Measurements from ENCODE around the gene PAIP2.
"Not testable (repeated sequence)": the region's sequence is repeated elsewhere in the genome, so short reads cannot be mapped to it uniquely, and the experiment has no call there.

PAIP2 gene

DNA sequence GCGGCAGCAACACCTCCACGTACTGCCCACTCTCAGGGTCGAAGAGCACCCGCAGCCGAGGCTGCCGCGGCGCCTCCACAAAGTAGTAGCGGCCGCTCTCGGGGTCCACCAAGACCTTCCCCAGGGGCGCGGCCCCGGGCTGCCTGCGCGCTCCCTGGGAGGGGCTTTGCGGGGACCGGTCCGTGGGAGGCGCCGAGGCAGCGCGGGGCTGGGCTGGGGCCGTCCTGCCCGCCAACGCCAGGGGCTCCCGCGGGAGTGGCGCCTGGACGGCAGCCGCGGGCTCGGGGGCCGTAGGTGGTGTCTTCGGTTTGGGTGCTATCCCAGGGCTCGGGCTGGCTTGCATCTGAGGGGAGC, 50.6 kb downstream of the PAIP2 start:
- DNase-seq (ENCODE audit: low spot score), result no peak

DNA sequence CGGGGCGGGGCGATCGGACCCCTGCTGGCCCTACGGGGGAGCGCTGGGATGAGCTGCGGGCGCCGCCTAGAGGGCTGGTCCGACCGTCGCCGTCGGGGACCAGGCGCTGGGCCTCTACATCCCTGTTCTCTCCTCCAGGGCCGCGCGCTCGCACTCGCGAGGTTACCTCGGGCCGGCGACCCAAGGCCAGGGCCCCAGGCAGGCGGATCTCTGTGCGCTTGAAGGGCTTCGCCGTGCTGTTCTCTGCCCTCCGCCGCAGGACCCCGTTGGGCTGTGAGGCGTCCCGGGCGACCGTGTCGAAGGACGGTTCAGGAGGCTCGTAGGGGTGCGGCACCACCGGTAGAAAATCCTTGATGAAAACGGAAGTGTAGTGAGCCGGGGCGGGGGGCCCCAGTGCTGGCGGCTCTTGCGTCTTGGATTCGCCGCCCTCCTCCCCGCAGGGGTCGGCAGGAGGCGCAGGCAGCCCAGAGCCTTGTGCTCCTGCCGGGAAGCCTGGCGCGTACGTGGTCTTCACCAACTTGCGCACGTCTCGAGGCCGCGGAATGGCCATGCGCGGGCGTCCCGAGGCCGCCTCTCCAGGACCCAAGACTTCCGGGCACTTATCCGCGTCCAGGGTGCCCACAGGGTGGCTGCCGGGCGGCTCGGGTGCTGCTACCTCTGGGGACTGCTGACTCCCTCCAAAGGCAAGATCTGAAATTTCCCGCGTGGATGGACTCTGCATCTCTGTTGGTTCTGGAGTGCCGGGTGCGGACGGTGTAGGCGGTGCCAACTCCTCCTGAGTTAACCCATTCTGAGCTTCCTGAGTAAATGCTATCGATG, 51.2 kb downstream of the PAIP2 start:
- no peak for DNase-seq (ENCODE audit: low spot score)

DNA sequence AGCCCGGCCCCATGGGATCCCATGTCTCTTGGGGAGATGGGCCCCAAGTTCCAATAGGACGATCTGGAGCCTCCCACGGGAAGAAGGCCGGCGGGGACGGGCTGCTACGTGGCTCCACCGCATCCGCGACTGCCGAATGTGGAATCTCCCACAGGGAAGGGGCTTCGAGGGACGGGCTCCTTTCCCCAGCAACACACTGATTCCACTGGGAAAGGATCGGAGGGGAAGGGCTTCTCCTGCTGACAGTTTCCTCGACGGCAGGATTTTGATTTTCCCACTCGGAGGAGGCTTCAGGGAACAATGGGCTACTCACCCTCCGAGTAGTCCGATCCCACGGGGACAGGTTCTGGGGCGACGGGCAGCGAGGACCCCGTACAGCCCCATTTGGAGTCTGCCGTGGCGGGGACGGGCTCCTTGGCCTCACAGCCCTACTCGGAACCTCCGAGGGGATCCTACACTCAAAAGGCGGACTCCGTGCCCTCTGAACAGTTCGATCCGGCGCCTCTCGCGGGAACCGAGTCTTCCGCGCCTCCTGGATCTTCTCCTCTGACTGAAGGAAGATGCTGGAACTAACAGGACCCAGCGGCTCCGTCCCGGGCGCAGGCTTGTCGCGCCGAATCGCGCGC, 52.0 kb downstream of the PAIP2 start:
- DNase-seq (ENCODE audit: low spot score), result no peak

DNA sequence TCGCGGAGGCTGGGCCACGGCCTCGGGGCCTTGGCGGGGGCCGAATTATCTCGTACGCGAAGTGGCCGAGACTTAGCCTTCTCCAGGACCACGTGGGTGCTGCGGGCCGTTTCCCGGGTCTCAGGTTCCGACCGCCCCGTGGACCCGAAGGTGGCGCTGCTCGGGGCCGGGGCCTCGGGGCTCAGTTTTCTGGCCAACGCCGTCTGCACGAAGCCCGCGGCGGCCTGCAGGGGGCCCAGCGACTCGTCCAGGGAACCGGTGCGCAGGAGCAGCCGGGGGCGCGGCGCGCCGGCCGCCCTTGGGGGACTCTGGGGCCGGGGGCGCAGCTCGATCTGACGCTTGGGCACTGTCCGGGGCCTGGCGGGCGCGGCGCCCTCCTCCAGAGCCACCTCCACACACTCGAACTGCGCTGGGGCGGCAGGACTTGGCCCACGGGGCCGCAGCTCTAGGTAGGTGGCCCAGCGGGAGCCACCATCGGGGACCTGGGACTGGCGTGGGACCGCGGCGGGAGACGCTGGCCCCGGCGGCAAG, 52.5 kb downstream of the PAIP2 start:
- no peak for DNase-seq (ENCODE audit: low spot score)

DNA sequence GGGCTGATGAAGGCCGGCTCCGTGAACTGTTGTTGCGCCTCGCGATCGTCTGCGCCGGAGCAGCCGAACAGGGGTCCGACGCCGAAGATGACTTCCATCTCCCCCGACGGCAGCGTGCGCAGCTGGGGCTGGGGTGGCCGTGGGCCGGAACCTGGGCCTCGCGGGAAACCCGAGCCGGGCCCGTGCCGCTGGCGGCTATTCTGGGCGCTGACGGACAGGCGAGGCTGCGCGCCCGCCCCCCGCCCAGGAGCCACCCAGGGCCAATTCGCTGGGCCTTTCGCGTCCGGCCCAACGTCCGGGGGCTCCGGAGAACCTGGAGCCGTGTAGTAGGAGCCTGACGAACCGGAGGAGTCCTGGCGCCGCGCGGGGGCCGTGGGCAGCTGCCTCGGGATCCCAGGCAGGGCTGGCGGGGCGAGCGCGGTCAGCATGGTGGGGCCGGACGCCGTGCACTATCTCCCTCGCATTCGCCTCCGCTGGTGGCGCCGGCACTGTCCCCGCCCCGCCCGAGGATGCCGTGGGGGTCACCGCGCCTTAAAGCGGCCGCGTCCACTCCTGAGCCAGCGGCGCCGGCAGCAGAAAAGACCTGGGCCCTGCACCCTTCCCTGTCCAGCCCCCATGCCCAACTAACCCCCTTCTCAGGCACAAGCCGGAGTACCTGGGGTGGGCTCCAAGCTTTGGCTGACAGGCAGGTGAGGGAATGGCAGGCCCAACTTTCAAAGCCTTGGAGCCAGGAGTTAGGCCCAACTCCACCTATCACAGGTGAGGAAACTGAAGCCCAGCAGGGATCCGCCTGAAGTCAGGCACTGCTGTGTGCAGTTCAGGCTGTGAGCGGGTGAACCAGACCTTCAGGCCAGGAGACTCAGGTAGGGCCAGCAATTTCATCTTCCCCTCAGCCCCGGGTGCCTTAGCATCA, 53.3 kb downstream of the PAIP2 start, which contains the start of gene PROB1:
Gene PROB1 (minus strand): TSS at position 451 of the 913 bp plus-strand sequence. CDS start 23 bp downstream, at position 428.
- no peak for DNase-seq (ENCODE audit: low spot score)

DNA sequence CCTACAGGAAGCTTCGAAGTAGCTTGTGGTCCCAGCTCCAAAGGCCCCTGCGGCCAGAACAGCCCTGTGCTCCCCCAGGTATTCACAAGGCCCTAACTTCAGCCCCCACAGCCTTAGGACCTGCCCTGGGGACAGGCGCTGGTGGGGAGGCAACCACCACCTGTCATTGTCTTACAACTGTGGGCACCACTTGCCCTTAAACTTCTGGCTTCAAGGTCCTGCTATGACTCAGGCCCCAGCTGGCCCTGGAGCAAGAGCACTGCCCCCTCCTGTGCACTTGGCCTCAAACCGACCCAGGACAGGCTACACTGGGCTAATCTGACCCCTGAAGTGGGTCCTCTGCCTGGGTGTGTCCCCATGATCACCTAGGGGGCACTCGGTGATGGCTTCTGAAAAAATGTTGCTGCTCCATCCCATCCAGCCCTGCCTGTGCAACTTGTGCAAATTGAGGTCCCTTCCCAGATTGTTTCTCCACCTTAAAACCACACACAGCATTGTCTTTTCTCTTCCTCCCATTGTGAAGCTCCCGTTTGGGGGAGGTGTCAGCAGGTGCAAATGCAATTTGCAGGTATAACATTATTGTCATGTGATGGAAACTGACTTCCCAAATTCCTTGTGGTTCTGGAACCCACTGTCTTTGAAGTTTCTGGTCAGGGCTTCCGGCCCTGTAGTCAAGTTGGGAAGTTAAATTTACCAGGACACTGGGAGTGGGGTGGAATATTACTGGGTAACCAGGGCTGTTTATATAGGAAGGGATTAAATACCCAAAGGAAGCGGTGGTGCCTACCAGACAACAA, 54.4 kb downstream of the PAIP2 start:
- DNase-seq (ENCODE audit: low spot score), result no peak

DNA sequence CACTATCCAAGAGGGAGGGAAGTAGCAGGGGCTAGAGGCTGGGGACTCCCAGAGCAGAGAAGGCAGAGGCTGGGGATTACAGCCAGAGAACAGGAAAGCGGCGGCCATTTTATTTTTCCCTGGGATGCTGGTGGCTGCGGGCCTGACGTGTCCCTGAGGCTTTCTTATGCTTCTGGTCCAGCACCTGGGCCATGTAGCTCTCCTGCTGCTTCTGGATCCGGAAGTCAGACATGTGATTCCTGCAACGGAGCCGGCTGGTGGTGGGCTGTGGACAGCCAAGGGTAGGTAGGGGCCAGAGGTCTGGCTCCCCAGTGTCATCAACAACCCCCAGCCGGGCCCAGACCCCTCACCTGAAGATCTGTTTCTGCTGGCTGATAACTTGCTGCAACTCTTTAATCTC, 55.0 kb downstream of the PAIP2 start:
- no peak for DNase-seq (ENCODE audit: low spot score)

DNA sequence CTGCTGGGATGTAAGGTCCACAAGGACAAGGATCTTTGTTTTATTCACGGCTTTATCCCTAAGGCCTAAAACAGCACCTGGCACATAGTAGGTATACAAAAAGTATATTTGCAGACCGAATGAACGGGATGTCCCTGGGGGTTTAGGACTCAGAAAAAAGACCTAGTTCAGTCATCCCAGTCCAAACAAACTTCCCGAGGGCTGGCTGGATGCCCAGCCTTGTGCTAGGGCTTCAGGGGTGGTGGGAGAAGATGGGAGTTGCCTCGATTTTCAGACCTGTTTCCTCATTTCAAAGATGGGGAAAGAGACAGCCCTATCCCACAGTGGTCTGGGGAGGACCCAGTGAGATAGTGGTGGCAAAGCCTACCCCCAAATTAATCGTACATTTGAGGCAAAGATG, 56.3 kb downstream of the PAIP2 start:
- no peak for DNase-seq (ENCODE audit: low spot score)

DNA sequence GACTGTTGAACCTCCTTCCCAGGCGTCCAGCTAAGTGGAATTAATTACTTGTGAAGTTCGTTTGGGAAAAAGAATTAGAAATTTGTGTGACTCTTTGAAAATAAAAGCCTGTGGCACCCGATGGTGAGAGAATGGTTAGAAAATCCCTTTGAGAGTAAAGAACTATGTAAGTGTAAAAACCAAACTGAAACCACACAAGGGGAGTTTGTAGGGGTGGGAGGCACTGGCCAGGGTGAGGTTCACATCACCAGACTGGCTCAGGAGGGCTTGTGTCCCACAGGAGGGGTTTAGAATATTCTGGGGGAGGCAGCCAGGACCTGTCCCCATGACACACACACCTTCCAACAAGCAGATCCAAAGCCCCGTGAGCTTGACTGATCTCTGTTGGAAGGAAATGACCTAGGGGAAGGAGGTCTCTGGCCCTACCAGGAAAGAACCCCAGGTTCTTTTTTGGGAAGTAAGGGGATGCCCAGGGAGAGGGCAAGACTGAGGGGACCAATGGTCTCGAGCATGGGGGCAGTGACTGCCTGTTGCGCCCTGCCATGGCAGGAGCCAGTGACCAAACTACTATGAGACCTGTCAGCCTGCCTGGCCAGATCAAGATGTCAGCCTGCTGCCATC, 58.0 kb downstream of the PAIP2 start:
- no peak for DNase-seq (ENCODE audit: low spot score)

DNA sequence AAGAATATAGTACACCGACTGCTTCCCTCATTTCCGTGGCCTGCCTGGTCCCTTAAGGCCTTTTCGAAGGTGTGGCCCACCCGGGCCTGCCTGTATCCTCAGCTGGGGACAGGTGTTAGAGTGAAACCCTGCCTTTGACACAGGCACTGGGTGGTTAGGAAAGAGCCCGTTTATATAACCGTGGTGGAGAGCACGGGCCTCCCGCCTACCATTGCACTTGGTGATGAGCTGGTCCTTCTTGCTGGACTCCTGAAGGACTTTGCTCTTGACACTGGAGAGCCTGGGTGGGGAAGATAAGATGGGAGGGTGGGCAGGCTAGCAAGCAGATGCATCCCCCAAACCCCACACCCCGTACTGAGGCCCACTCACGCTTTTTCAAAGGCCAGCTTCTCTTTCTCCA, 59.9 kb downstream of the PAIP2 start:
- no peak for DNase-seq (ENCODE audit: low spot score)

DNA sequence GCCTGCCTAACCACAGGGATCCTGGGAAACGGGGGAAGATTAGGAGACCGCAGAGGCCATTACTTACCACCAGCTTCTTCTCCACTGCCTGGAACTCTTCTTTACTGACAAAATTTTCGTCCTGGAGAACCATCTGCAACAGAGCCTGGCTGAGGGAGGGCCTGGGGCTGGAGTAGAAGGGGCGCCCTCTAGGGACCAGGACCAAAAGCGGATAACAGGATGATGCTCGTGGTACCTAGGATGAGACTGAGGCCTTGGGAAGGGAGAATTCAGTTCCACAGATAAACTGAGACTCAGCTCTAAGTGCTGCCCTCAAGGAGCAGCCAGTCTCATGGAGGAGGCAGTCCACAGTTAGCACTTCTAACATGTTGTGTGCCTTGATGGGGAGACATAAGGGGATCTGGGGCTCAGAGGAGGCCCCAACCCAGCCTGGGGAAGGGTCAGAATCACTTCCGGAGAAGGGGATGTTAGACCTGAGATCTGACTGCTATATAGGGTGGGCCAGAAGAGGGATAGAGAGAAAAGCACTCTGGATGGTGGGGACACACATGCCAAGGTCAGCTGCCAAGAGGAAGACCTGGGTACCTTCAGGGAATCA, 61.0 kb downstream of the PAIP2 start:
- no peak for DNase-seq (ENCODE audit: low spot score)

DNA sequence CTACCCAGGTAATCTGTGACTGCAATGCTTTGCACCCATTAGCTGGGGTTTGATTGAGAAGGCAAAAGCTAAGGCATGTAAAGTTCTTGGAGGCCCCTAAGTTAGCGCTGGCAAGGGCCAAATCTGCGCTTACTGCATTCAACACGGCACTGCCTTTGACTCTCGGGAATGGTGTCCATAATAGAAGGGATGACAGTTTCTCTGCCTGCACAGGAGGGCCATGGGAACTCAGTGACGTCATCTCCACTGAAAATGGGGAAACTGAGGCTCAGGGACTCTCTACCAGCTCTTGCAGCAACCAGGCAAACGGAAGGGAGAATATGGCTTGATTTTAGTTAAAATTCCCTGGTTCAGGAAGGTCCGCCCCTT, 61.7 kb downstream of the PAIP2 start:
- DNase-seq (ENCODE audit: low spot score), result no peak

DNA sequence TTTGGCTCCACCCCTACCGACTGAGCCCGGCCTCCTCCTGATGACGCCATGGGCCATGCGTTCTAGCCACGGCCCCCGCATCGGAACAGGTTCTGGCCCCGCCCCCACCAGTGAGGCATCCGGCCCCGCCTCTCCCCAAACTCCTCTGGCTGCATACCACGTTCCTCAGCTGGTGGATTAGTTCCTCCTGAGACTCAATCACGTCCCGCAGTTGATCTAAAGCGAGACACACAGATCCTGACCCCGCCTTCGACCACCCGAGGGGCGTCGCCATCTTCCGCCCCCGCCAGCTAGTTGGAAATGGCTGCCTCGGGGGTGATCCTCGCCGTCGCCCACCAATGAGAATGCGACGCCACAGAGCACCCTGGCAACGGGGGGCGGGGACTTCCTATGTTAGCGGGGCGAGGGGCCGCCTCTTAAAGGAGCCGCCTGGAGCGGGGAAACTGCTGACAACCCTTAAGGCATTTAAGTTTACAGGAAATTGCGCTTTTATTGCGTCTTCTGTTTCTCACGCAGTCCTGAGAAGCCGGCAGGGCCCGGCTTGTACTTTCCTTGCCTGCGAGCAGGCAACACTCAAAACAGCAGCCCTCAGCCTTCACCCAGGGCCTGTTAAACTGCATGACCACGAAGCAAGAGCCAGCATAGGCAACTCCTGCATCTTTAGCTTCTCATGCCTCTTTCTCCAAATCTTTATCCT, 62.3 kb downstream of the PAIP2 start, which contains the start of gene SPATA24:
Gene SPATA24 (minus strand): TSS at position 303 of the 697 bp plus-strand sequence. CDS start 29 bp downstream, at position 274.
- DNase-seq (ENCODE audit: low spot score), result peak; percentile 98

DNA sequence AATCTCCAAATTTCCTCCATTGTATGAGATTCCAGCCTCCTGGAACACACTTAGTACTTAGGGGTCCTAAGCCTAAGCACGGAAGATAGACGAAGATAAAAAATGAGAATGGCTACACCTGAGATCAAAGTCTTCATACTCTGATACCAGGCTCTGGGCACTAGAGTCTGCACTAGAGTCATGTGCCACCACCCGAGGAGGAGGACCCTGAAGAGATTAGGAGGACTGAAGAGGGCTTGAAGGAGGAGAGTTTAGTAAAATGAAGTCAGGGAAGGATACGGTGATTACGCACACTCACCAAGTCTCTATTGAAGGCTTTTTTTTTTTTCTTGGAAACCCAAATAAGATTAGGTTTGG, 62.8 kb downstream of the PAIP2 start:
- no peak for DNase-seq (ENCODE audit: low spot score)

DNA sequence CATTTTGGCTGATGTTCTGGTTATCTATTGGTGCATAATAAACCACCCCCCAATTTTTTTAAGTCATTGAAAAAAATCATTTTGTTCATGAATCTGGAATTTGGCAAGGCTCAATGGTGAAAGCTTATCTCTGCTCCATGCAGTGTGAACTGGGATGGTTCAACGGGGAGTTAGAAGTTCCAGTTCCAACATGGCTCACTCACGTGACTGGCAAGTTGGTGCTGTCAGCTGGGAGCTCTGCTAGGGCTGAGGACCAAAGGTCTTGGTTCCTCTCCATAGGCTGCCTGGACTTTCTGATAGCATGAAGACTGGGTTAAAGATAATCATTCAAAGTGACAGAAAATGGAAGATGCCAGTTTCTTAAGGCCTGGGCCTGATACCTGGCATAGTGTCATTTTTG, 65.3 kb downstream of the PAIP2 start:
- DNase-seq (ENCODE audit: low spot score), result no peak

DNA sequence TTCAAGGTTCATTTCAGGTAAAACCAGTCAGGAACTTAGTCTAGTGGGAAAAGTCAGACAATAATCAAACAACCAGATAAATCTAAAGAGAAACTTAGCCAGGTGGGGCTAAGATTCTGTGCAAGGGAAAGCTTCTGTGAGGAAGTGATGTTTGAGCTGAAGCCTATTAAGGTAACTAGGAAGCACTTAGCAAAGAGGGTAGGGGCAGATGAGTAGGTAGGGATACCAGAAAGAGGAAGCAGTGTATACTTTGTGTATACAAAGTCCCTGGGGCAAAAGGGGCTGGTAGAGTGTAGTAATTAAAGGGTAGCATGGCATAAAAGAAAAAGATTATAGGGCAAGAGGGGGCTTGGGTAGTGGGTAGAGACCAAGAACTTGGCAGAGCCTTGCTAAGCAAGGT, 65.9 kb downstream of the PAIP2 start:
- no peak for DNase-seq (ENCODE audit: low spot score)

DNA sequence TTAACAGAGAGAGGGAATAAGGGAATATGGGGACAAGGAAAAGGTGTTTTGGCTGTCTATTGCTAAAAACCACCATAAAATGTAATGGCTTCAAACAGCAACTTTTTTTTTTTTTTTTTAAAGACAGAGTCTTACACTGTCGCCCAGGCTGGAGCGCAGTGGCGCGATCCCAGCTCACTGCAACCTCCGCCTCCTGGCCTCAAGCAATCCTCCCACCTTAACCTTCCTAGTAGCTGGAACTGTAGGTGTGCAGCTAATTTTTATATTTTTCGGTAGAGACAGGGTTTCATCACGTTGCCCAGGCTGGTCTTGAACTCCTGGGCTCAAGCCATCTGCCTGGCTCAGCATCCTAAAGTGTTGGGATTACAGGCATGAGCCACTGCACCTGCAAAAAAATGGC, 66.5 kb downstream of the PAIP2 start:
- DNase-seq (ENCODE audit: low spot score), result no peak

DNA sequence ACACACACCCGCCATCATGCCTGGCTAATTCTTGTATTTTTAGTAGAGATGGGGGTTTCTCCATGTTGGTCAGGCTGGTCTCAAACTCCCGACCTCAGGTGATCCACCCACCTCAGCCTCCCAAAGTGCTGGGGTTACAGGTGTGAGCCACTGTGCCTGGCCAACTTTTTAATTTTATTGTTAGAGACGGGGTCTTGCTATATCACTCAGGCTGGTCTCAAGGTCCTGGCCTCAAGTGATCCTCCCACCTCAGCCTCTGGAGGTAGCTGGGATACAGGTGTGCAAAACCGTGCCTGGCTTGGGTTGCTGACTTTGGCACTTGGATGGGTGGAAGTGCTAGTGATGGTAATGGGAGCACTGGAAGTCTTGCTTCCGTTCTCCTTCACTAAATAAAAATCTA, 67.5 kb downstream of the PAIP2 start:
- DNase-seq (ENCODE audit: low spot score), result not testable (repeated sequence)

DNA sequence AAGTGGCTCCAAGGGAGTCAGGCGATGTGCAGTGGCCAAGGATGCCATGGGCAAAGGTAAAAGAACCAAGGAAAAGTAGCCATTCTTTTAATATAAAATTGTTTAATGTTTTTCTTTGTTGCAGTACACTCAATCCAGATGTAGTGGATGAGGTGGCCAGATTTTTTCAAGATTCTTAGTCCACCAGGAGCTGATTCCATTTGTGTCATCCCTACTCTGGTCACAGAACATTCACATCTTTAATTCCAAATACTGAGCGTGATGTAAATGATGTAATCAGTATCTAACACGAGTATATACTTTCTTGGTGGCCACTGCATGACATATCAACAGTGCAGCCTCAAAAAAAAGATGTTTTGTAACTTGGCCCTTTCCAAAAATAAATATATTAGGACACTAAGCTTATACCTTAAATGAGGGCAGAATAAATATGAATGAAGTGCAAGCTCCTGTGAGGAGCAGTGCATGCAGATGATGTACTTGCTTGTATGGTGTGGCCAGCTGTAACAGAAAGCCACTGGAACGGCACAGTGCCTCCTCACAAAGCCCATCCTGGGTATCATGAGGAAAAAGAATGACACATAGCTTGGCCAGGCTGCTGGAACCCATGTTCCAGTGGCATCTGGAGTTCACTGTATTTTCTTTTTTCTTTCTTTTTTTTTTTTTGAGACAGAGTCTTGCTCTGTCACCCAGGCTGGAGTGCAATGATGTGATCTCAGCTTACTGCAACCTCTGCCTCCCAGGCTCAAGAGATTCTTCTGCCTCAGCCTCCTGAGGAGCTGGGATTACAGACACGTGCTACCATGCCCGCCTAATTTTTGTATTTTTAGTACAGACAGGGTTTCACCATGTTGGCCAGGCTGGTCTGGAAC, 68.7 kb downstream of the PAIP2 start:
- DNase-seq (ENCODE audit: low spot score), result no peak

Data from putamen (tissue), 1 donor.